H9 (cell line): ENCODE results near the gene SRC. TPM values are rescaled to one million over a fixed set of nuclear protein-coding genes. Genes with fewer than 3 reads are reported as not detected.

Source experiments
- DNase-seq: peaks from one replicate; pipeline ENCODE4 v3.0.0-alpha.2; 2017
- H2AFZ ChIP-seq: one replicate; pipeline ENCODE4 v1.6.1; 2013; ENCODE audit warnings: mild to moderate bottlenecking, low read length, control low read depth, moderate library complexity
- H2AK5ac ChIP-seq: 2 replicates; pipeline ENCODE4 v1.6.1; 2013; ENCODE audit warnings: low read length, control low read depth, mixed read lengths; ENCODE audit not compliant: insufficient read length
- H2BK120ac ChIP-seq: one replicate; pipeline ENCODE4 v1.6.1; 2013; ENCODE audit warnings: low read depth, mild to moderate bottlenecking, low read length, control low read depth, inconsistent platforms; ENCODE audit not compliant: poor library complexity, severe bottlenecking
- H2BK12ac ChIP-seq: 2 replicates; pipeline ENCODE4 v1.6.1; 2013; ENCODE audit warnings: low read length, control low read depth, mixed read lengths, low read depth; ENCODE audit not compliant: insufficient read length
- H2BK15ac ChIP-seq: 2 replicates; pipeline ENCODE4 v1.6.1; 2013; ENCODE audit warnings: low read depth, low read length, control low read depth
- H2BK20ac ChIP-seq: one replicate; pipeline ENCODE4 v1.6.1; 2013; ENCODE audit warnings: low read depth, mild to moderate bottlenecking, low read length, control low read depth, inconsistent platforms; ENCODE audit not compliant: poor library complexity, severe bottlenecking
- H2BK5ac ChIP-seq: 2 replicates; pipeline ENCODE4 v1.6.1; 2013; ENCODE audit warnings: low read length, control low read depth, mixed read lengths; ENCODE audit not compliant: insufficient read length
- H3K14ac ChIP-seq: 2 replicates; pipeline ENCODE4 v1.6.1; 2013; ENCODE audit warnings: low read length, control low read depth; ENCODE audit not compliant: insufficient read depth
- H3K18ac ChIP-seq: 2 replicates; pipeline ENCODE4 v1.6.1; 2013; ENCODE audit warnings: low read depth, mild to moderate bottlenecking, mixed read lengths, low read length, control low read depth; ENCODE audit not compliant: insufficient read length
- H3K23ac ChIP-seq: 2 replicates; pipeline ENCODE4 v1.6.1; 2013; ENCODE audit warnings: low read length, control low read depth, mixed read lengths, low read depth; ENCODE audit not compliant: insufficient read length
- H3K23me2 ChIP-seq: 2 replicates; pipeline ENCODE4 v1.6.1; 2013; ENCODE audit warnings: low read depth, mild to moderate bottlenecking, mixed read lengths, low read length, control low read depth; ENCODE audit not compliant: insufficient read length, poor library complexity, severe bottlenecking
- H3K27ac ChIP-seq: 2 replicates; pipeline ENCODE4 v1.5.1; 2013; ENCODE audit warnings: low read length, control low read depth, mixed read lengths, low read depth; ENCODE audit not compliant: insufficient read length
- H3K27me3 ChIP-seq: 2 replicates; pipeline ENCODE4 v1.6.1; 2013; ENCODE audit warnings: low read length, control low read depth, inconsistent platforms; ENCODE audit not compliant: insufficient read depth
- H3K4ac ChIP-seq: 2 replicates; pipeline ENCODE4 v1.6.1; 2013; ENCODE audit warnings: low read depth, mild to moderate bottlenecking, control low read depth, inconsistent platforms, low read length, moderate library complexity
- H3K4me1 ChIP-seq: 2 replicates; pipeline ENCODE4 v1.6.1; 2013; ENCODE audit warnings: low read length, control low read depth, inconsistent platforms; ENCODE audit not compliant: insufficient read depth
- H3K4me2 ChIP-seq: 2 replicates; pipeline ENCODE4 v1.6.1; 2013; ENCODE audit warnings: low read length, control low read depth, mixed read lengths; ENCODE audit not compliant: insufficient read length, insufficient read depth
- H3K56ac ChIP-seq: 2 replicates; pipeline ENCODE4 v1.6.1; 2013; ENCODE audit warnings: low read depth, mild to moderate bottlenecking, mixed read lengths, low read length, control low read depth; ENCODE audit not compliant: insufficient read length
- H3K79me1 ChIP-seq: 2 replicates; pipeline ENCODE4 v1.6.1; 2013; ENCODE audit warnings: low read depth, mild to moderate bottlenecking, moderate library complexity, low read length, control low read depth, inconsistent platforms; ENCODE audit not compliant: insufficient read depth, poor library complexity, severe bottlenecking
- H3K79me2 ChIP-seq: 2 replicates; pipeline ENCODE4 v1.6.1; 2013; ENCODE audit warnings: low read length, control low read depth, inconsistent platforms; ENCODE audit not compliant: insufficient read depth
- H3K9ac ChIP-seq: 2 replicates; pipeline ENCODE4 v1.6.1; 2013; ENCODE audit warnings: low read length, control low read depth, mixed read lengths; ENCODE audit not compliant: insufficient read length; ENCODE audit errors: extremely low read depth
- H3K9me3 ChIP-seq: one replicate; pipeline ENCODE4 v1.6.1; 2013; ENCODE audit warnings: low read depth, low read length, inconsistent platforms; ENCODE audit not compliant: control insufficient read depth
- H3T11ph ChIP-seq: one replicate; pipeline ENCODE4 v1.6.1; 2013; ENCODE audit warnings: mild to moderate bottlenecking, low read length, control low read depth, inconsistent platforms
- H4K20me1 ChIP-seq: one replicate; pipeline ENCODE4 v1.6.1; 2013; ENCODE audit not compliant: control insufficient read depth, insufficient read length, insufficient read depth
- H4K5ac ChIP-seq: 2 replicates; pipeline ENCODE4 v1.6.1; 2013; ENCODE audit warnings: low read depth, mild to moderate bottlenecking, mixed read lengths, low read length, control low read depth; ENCODE audit not compliant: insufficient read length
- H4K8ac ChIP-seq: replicated peaks from 2 replicates; pipeline ENCODE4 v1.6.1; 2013; ENCODE audit warnings: low read length, control low read depth, mixed read lengths, low read depth; ENCODE audit not compliant: insufficient read length
- H4K91ac ChIP-seq: 2 replicates; pipeline ENCODE4 v1.6.1; 2013; ENCODE audit warnings: low read depth, mild to moderate bottlenecking, moderate library complexity, mixed read lengths, low read length, control low read depth; ENCODE audit not compliant: insufficient read length
- H3K27ac Mint-ChIP-seq, 3 experiments: 2 replicates in 2 of 3; 3 replicates in 1 of 3; pipeline ENCODE4 v1.8.0; 2020 to 2021; ENCODE audit warnings: mixed read lengths in 3 of 3, mild to moderate bottlenecking in 1 of 3, moderate library complexity in 1 of 3
- H3K27me3 Mint-ChIP-seq: 2 replicates; pipeline ENCODE4 v1.8.0; 2021; ENCODE audit warnings: low read depth, mild to moderate bottlenecking, moderate library complexity, mixed read lengths
- H3K36me3 Mint-ChIP-seq, 3 experiments: 2 replicates in 2 of 3; 3 replicates in 1 of 3; pipeline ENCODE4 v1.8.0; 2020 to 2021; ENCODE audit warnings: low read depth in 3 of 3, mixed read lengths in 3 of 3; ENCODE audit not compliant: insufficient read depth in 1 of 3
- H3K4me1 Mint-ChIP-seq, 2 experiments: 2 replicates each; pipeline ENCODE4 v1.8.0; 2020; ENCODE audit warnings: mixed read lengths in 2 of 2
- H3K4me3 Mint-ChIP-seq, 2 experiments: 2 replicates in 1 of 2; 3 replicates in 1 of 2; pipeline ENCODE4 v1.8.0; 2020 to 2021; ENCODE audit warnings: mild to moderate bottlenecking in 2 of 2, mixed read lengths in 2 of 2, moderate library complexity in 1 of 2
- H3K9me3 Mint-ChIP-seq, 2 experiments: 2 replicates in 1 of 2; 3 replicates in 1 of 2; pipeline ENCODE4 v1.8.0; 2020; ENCODE audit warnings: mild to moderate bottlenecking in 2 of 2, mixed read lengths in 2 of 2, moderate library complexity in 1 of 2
- WGBS: extraction: QIAGEN DNeasy Blood & Tissue Kit; methylation state at CpG from one replicate; pipeline ENCODE4 v1.1.7; 2013; ENCODE audit warnings: missing lambda C conversion rate, low lambda C conversion rate, mixed read lengths; ENCODE audit not compliant: insufficient read length; ENCODE audit errors: extremely low coverage; 5-methylcytosine and 5-hydroxymethylcytosine counted together
- total RNA-seq: library from RNA; stranded (reverse); gene quantifications from 2 replicates; pipeline ENCODE4 v1.2.1, GENCODE V29; 2021
- TF ChIP-seq, protein P1 (sequence below): fragments of 200-600 bp; sonication (generic); conservative IDR thresholded peaks from 3 replicates; pipeline ENCODE4 v1.8.0; 2021; ENCODE audit warnings: antibody characterized with exemption, mild to moderate bottlenecking

Gene SRC
- total RNA-seq, 1 experiment from 2014 or later: 44.5 TPM

DNA sequence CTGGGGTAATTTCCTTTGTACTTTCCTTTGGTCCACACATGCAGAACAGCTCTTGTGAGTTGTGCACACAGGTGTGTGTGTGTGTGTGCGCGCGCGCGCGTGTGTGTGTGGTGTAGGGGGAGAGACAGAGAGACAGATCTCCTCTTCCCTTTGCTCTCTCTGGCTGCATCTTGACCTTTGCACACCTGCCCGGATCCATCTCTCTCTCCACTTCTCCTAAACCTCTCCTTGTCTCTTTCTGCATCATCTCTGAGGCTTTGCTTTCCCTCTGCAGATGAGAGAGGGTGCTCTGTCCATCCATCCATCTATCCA is 67.0 kb downstream of the SRC start:
- Histone ChIP-seq H3K9ac (no peak overlapping the region), H2AFZ (no peak overlapping the region), H4K5ac (no peak overlapping the region), H2BK20ac (no peak overlapping the region), H3K23ac (no peak overlapping the region), H2BK120ac (no peak overlapping the region), H3K18ac (no peak overlapping the region), H3K79me2 (no peaks in the 10 kb centered on the region), H4K8ac (no peak overlapping the region), H3K27ac (no peak overlapping the region), H2AK5ac (no peak overlapping the region), H3K14ac (no peak overlapping the region), H2BK12ac (no peak overlapping the region), H3K4me1 (peaks cover 14% of the 10 kb centered on the region; the same call in 1 of the 2 replicates), H3T11ph (no peak overlapping the region), H3K79me1 (no peaks in the 10 kb centered on the region), H3K9me3 (no peaks in the 10 kb centered on the region), H2BK5ac (no peak overlapping the region), H3K23me2 (no peaks in the 10 kb centered on the region), H3K56ac (no peak overlapping the region), H2BK15ac (no peak overlapping the region), H3K4ac (no peak overlapping the region), H4K91ac (no peak overlapping the region), H4K20me1 (no peaks in the 10 kb centered on the region), H3K27me3 (no peaks in the 10 kb centered on the region; the same call in 1 of the 2 replicates), H3K4me2 (no peak overlapping the region)
- Mint-ChIP-seq H3K9me3 (no peaks in the 10 kb centered on the region; a peak in 1 of 5 replicates), H3K36me3 (no peaks in the 10 kb centered on the region; a peak in 1 of 7 replicates), H3K27me3 (peaks cover 38% of the 10 kb centered on the region), H3K4me1 (peaks cover 23 to 30% of the 10 kb centered on the region in 2 experiments), H3K4me3 (no peak overlapping the region), H3K27ac (no peak overlapping the region)
- DNase-seq: no peak
- TF ChIP-seq, protein P1, sequence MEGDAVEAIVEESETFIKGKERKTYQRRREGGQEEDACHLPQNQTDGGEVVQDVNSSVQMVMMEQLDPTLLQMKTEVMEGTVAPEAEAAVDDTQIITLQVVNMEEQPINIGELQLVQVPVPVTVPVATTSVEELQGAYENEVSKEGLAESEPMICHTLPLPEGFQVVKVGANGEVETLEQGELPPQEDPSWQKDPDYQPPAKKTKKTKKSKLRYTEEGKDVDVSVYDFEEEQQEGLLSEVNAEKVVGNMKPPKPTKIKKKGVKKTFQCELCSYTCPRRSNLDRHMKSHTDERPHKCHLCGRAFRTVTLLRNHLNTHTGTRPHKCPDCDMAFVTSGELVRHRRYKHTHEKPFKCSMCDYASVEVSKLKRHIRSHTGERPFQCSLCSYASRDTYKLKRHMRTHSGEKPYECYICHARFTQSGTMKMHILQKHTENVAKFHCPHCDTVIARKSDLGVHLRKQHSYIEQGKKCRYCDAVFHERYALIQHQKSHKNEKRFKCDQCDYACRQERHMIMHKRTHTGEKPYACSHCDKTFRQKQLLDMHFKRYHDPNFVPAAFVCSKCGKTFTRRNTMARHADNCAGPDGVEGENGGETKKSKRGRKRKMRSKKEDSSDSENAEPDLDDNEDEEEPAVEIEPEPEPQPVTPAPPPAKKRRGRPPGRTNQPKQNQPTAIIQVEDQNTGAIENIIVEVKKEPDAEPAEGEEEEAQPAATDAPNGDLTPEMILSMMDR: no peak
- no CpG with 5 or more reads among the region's 7 CpGs for WGBS
